H1 (cell line): ENCODE measurements around the gene LEKR1. TPM values are rescaled to one million over a fixed set of nuclear protein-coding genes. Genes with fewer than 3 reads are reported as not detected.

Experiments used
- CTCF ChIA-PET: fragments of 300-600 bp; sonication (Branson Sonifier 250); formaldehyde crosslinking; loops from one replicate; lab custom pipeline; 2021; ENCODE audit not compliant: partially characterized antibody; lab: Charles Lee
- POLR2A ChIA-PET: fragments of 300-600 bp; sonication (Branson Sonifier 250); formaldehyde crosslinking; loops from one replicate; lab custom pipeline; 2021; ENCODE audit warnings: inconsistent platforms; ENCODE audit not compliant: partially characterized antibody; lab: Charles Lee
- DNase-seq, 2 experiments: peaks; one replicate each; pipeline versions ENCODE4 v3.0.0 to v3.0.0-alpha.2; 2010 to 2022; ENCODE audit warnings: low spot score in 2 of 2, low read depth in 1 of 2, mixed read lengths in 1 of 2
- FAIRE-seq: peaks from 2 replicates; lab custom pipeline; 2011; peaks lifted over from hg19 to GRCh38; lab: Jason Lieb, UNC
- H2AFZ ChIP-seq: 2 replicates; pipeline ENCODE4 v1.8.1; 2012; ENCODE audit warnings: low read length, inconsistent platforms
- H2AK5ac ChIP-seq: 2 replicates; pipeline ENCODE4 v1.6.1; 2013; ENCODE audit warnings: low read depth, low read length
- H2BK120ac ChIP-seq: replicated peaks from 2 replicates; pipeline ENCODE3; 2013; ENCODE audit warnings: low read depth, low read length, inconsistent platforms
- H2BK12ac ChIP-seq: 2 replicates; pipeline ENCODE4 v1.6.1; 2013; ENCODE audit warnings: low read depth, low read length
- H2BK15ac ChIP-seq: 2 replicates; pipeline ENCODE4 v1.6.1; 2013; ENCODE audit warnings: low read length
- H2BK20ac ChIP-seq: 2 replicates; pipeline ENCODE4 v1.6.1; 2013; ENCODE audit warnings: low read length
- H2BK5ac ChIP-seq: 2 replicates; pipeline ENCODE4 v1.6.1; 2013; ENCODE audit warnings: low read depth, low read length
- H3K14ac ChIP-seq: 2 replicates; pipeline ENCODE4 v1.6.1; 2013; ENCODE audit warnings: inconsistent platforms; ENCODE audit not compliant: insufficient read length
- H3K18ac ChIP-seq: 2 replicates; pipeline ENCODE4 v1.6.1; 2013; ENCODE audit warnings: low read length; ENCODE audit errors: extremely low read depth
- H3K23ac ChIP-seq: 2 replicates; pipeline ENCODE4 v1.6.1; 2013; ENCODE audit warnings: inconsistent platforms; ENCODE audit not compliant: insufficient read length
- H3K23me2 ChIP-seq: 2 replicates; pipeline ENCODE4 v1.6.1; 2013; ENCODE audit warnings: low read depth, low read length
- H3K27ac ChIP-seq: 2 replicates; pipeline ENCODE4 v1.6.1; 2011; ENCODE audit warnings: low read depth, low read length, inconsistent platforms
- H3K27me3 ChIP-seq, 4 experiments: replicated peaks in 1 of 4; 1 replicate in 1 of 4; 2 replicates in 3 of 4; pipeline versions ENCODE4 v1.6.1 to v1.8.1; 2011 to 2013; ENCODE audit warnings: low read length in 3 of 4, mild to moderate bottlenecking in 3 of 4, inconsistent platforms in 2 of 4, mixed read lengths in 2 of 4, moderate library complexity in 1 of 4; ENCODE audit not compliant: control insufficient read depth in 3 of 4, insufficient read depth in 3 of 4; ENCODE audit errors: extremely low read depth in 1 of 4
- H3K36me3 ChIP-seq, 4 experiments: 2 replicates each; pipeline versions ENCODE4 v1.6.1 to v1.8.1; 2011 to 2013; ENCODE audit warnings: mild to moderate bottlenecking in 4 of 4, low read length in 3 of 4, moderate library complexity in 2 of 4, control low read depth in 1 of 4, inconsistent platforms in 1 of 4; ENCODE audit not compliant: insufficient read depth in 4 of 4, control insufficient read depth in 2 of 4
- H3K4ac ChIP-seq: replicated peaks from 2 replicates; pipeline ENCODE3; 2013; ENCODE audit warnings: low read length, low read depth, mixed read lengths, inconsistent platforms; ENCODE audit not compliant: insufficient read length
- H3K4me1 ChIP-seq, 4 experiments: replicated peaks in 1 of 4; 1 replicate in 1 of 4; 2 replicates in 3 of 4; pipeline versions ENCODE4 v1.6.1 to v1.8.1; 2011 to 2013; ENCODE audit warnings: low read length in 3 of 4, inconsistent platforms in 2 of 4, mixed read lengths in 1 of 4; ENCODE audit not compliant: insufficient read depth in 4 of 4, control insufficient read depth in 3 of 4
- H3K4me2 ChIP-seq, 2 experiments: 2 replicates each; pipeline versions ENCODE4 v1.6.1 to v1.8.1; 2011 to 2013; ENCODE audit warnings: low read depth in 2 of 2, low read length in 2 of 2, control low read depth in 1 of 2, inconsistent platforms in 1 of 2, mild to moderate bottlenecking in 1 of 2; ENCODE audit not compliant: insufficient read depth in 1 of 2
- H3K4me3 ChIP-seq, 4 experiments: fragments of 200-600, 300-600 bp in 1 of 4; sonication (generic), shearing (Covaris generic), sonication (Bioruptor Twin) in 1 of 4; 2 replicates each; pipeline versions ENCODE4 v1.5.1 to v1.8.1; 2011 to 2016; ENCODE audit warnings: low read length in 4 of 4, low read depth in 3 of 4, control low read depth in 2 of 4, inconsistent platforms in 2 of 4, mild to moderate bottlenecking in 2 of 4, mixed read lengths in 1 of 4, moderate library complexity in 1 of 4; ENCODE audit not compliant: insufficient read depth in 2 of 4; ENCODE audit errors: extremely low read depth in 1 of 4
- H3K56ac ChIP-seq: replicated peaks from 2 replicates; pipeline ENCODE3; 2013; ENCODE audit warnings: low read depth, mild to moderate bottlenecking, mixed read lengths, low read length, inconsistent platforms; ENCODE audit not compliant: insufficient read length
- H3K79me1 ChIP-seq: 2 replicates; pipeline ENCODE4 v1.6.1; 2013; ENCODE audit warnings: low read depth, low read length, control low read depth
- H3K79me2 ChIP-seq, 2 experiments: 2 replicates each; pipeline versions ENCODE4 v1.6.1 to v1.8.1; 2012 to 2013; ENCODE audit warnings: low read length in 2 of 2, mild to moderate bottlenecking in 2 of 2, inconsistent platforms in 1 of 2; ENCODE audit not compliant: insufficient read depth in 2 of 2, control insufficient read depth in 1 of 2
- H3K9ac ChIP-seq, 4 experiments: replicated peaks in 1 of 4; 1 replicate in 1 of 4; 2 replicates in 3 of 4; pipeline versions ENCODE4 v1.6.1 to v1.8.1; 2011 to 2013; ENCODE audit warnings: low read depth in 3 of 4, low read length in 3 of 4, control low read depth in 2 of 4, mild to moderate bottlenecking in 2 of 4, moderate library complexity in 2 of 4, inconsistent platforms in 1 of 4; ENCODE audit errors: extremely low read depth in 1 of 4
- H3K9me3 ChIP-seq, 2 experiments: 2 replicates each; pipeline versions ENCODE4 v1.6.1 to v1.8.1; 2012 to 2013; ENCODE audit warnings: mild to moderate bottlenecking in 2 of 2, moderate library complexity in 2 of 2, control low read depth in 1 of 2, inconsistent platforms in 1 of 2, low read depth in 1 of 2, low read length in 1 of 2, mixed read lengths in 1 of 2; ENCODE audit not compliant: insufficient read depth in 2 of 2
- H4K20me1 ChIP-seq, 2 experiments: replicated peaks in 1 of 2; 2 replicates each; pipeline versions ENCODE3 to v1.8.1; 2011 to 2013; ENCODE audit warnings: inconsistent platforms in 2 of 2, low read length in 2 of 2, mild to moderate bottlenecking in 1 of 2; ENCODE audit not compliant: insufficient read depth in 2 of 2, control insufficient read depth in 1 of 2
- H4K5ac ChIP-seq: 2 replicates; pipeline ENCODE4 v1.6.1; 2013; ENCODE audit warnings: low read length, low read depth, mixed read lengths, inconsistent platforms; ENCODE audit not compliant: insufficient read length
- H4K8ac ChIP-seq: 2 replicates; pipeline ENCODE4 v1.8.0; 2013; ENCODE audit warnings: mild to moderate bottlenecking, moderate library complexity, low read length, inconsistent platforms; ENCODE audit not compliant: insufficient read depth; ENCODE audit errors: extremely low read depth
- H4K91ac ChIP-seq: replicated peaks from 2 replicates; pipeline ENCODE3; 2013; ENCODE audit warnings: low read length, mixed read lengths, inconsistent platforms; ENCODE audit not compliant: insufficient read length
- ASH2L ChIP-seq: fragments of 200-600, 300-600 bp; sonication (generic); IDR thresholded peaks from one replicate; pipeline ENCODE4 v1.7.1; 2017; ENCODE audit warnings: low read length
- ATF2 ChIP-seq: IDR thresholded peaks from 2 replicates; pipeline ENCODE4 v1.6.1; 2012; ENCODE audit warnings: low read length, inconsistent platforms
- EP300 ChIP-seq, 2 experiments: IDR thresholded peaks; 1 replicate in 1 of 2; 2 replicates in 1 of 2; pipeline ENCODE4 v1.6.1; 2011 to 2012; ENCODE audit warnings: low read depth in 2 of 2, low read length in 2 of 2, mild to moderate bottlenecking in 2 of 2, borderline replicate concordance in 1 of 2, inconsistent platforms in 1 of 2, moderate library complexity in 1 of 2
- EZH2 ChIP-seq: fragments of 200-600 bp; sonication (generic); IDR thresholded peaks from 2 replicates; pipeline ENCODE4 v1.7.1; 2012; ENCODE audit warnings: low read depth, mild to moderate bottlenecking, moderate library complexity, low read length, inconsistent platforms; ENCODE audit not compliant: severe bottlenecking
- HDAC2 ChIP-seq, 2 experiments: fragments of 300-600 bp in 1 of 2; sonication (generic) in 1 of 2; IDR thresholded peaks; 2 replicates each; pipeline ENCODE4 v1.6.1; 2011 to 2012; ENCODE audit warnings: low read depth in 2 of 2, low read length in 2 of 2, mild to moderate bottlenecking in 2 of 2, moderate library complexity in 2 of 2, borderline replicate concordance in 1 of 2, inconsistent platforms in 1 of 2
- RAD21 ChIP-seq, 2 experiments: IDR thresholded peaks in 1 of 2; conservative IDR thresholded peaks in 1 of 2; 2 replicates each; pipeline ENCODE4 v1.6.1; 2011; ENCODE audit warnings: low read depth in 2 of 2, low read length in 2 of 2, improper control_type of control experiment in 1 of 2, inconsistent platforms in 1 of 2, mild to moderate bottlenecking in 1 of 2, moderate library complexity in 1 of 2
- RXRA ChIP-seq: IDR thresholded peaks from 2 replicates; pipeline ENCODE4 v1.6.1; 2011; ENCODE audit warnings: low read depth, mild to moderate bottlenecking, low read length, moderate library complexity; ENCODE audit not compliant: insufficient read depth
- TAF7 ChIP-seq: optimal IDR thresholded peaks from 2 replicates; pipeline ENCODE3; 2011; ENCODE audit warnings: low read depth, mild to moderate bottlenecking, inconsistent platforms, low read length, moderate library complexity, borderline replicate concordance
- TCF12 ChIP-seq: IDR thresholded peaks from 2 replicates; pipeline ENCODE4 v1.6.1; 2011; ENCODE audit warnings: low read depth, mild to moderate bottlenecking, low read length
- USF2 ChIP-seq: IDR thresholded peaks from 2 replicates; pipeline ENCODE4 v1.6.1; 2011; ENCODE audit warnings: low read length, improper control_type of control experiment
- WGBS, 2 experiments: shearing (Covaris generic) in 1 of 2; methylation state at CpG; one replicate each; pipeline versions ENCODE4 v1.1.6 to v1.1.7; 2013 to 2015; ENCODE audit warnings: low lambda C conversion rate in 2 of 2, mixed read lengths in 2 of 2, inconsistent platforms in 1 of 2, low coverage in 1 of 2, missing lambda C conversion rate in 1 of 2; ENCODE audit not compliant: insufficient replicate concordance in 2 of 2, insufficient coverage in 1 of 2, insufficient read length in 1 of 2; ENCODE audit errors: extremely low coverage in 1 of 2, missing lambda C conversion rate in 1 of 2; 5-methylcytosine and 5-hydroxymethylcytosine counted together
- polyA plus RNA-seq, 7 experiments: library from polyadenylated mRNA; depleted of rRNA in 3 of 7; stranded (reverse) in 5 of 7; unstranded in 2 of 7; fragments of >200 nt in 5 of 7; fragments of 200-250 nt in 2 of 7; gene quantifications; 1 replicate in 5 of 7; 2 replicates in 1 of 7; 4 replicates in 1 of 7; pipeline versions ENCODE4 v1.2.1 to v1.2.3, GENCODE V29; 2011 to 2013; ENCODE audit warnings: missing spikeins in 2 of 7, mixed read lengths in 2 of 7
- total RNA-seq: library from RNA; stranded (reverse); fragmentation: NEBNext Ultra II Directional; extraction: Animal tissue kit (Norgen Biotek cat#: 25700); gene quantifications from 2 replicates; pipeline ENCODE4 v1.2.1, GENCODE V29; 2021

LEKR1 gene
- total and polyA plus RNA-seq, 2 of the 8 experiments (the other 6 are each of a cell fraction or from before 2014, with no cell fraction given) = 0.08 TPM; not detected in 1

- no peak for DNase-seq
- H3K9ac ChIP-seq = no peak overlapping the region
- H3K27me3 ChIP-seq = no peaks in the 10 kb centered on the region
- H3K4me3 ChIP-seq = no peak overlapping the region
- no peaks in the 10 kb centered on the region for H3K23me2 ChIP-seq
- H2BK20ac ChIP-seq = no peak overlapping the region
- FAIRE-seq = no peak
- H3K56ac ChIP-seq = no peak overlapping the region
- ChIA-PET POLR2A (no interaction called here), CTCF (no interaction called here)
- no peak overlapping the region for H3K27ac ChIP-seq
- H2AK5ac ChIP-seq = no peak overlapping the region
- H2BK15ac ChIP-seq = no peak overlapping the region
- no peaks in the 10 kb centered on the region; a peak in 1 of 4 replicates for H3K9me3 ChIP-seq
- no peak overlapping the region for H2BK5ac ChIP-seq
- H2BK12ac ChIP-seq = no peak overlapping the region
- no peak overlapping the region for H3K4ac ChIP-seq
- no peak overlapping the region for H3K18ac ChIP-seq
- H3K4me1 ChIP-seq = peaks cover 0 to 7% (median 2%) of the 10 kb centered on the region in 4 experiments; a peak in 3 of 7 replicates
- no peaks in the 10 kb centered on the region for H3K36me3 ChIP-seq
- no peak overlapping the region for H3K23ac ChIP-seq
- no peak overlapping the region for H2AFZ ChIP-seq
- H3K79me1 ChIP-seq = no peaks in the 10 kb centered on the region
- 91% methylated on average over 5 of the region's 5 CpGs; no CpG with 5 or more reads in 1 of the 2 experiments for WGBS, 2 experiments
- H3K4me2 ChIP-seq = no peak overlapping the region
- H2BK120ac ChIP-seq = no peak overlapping the region
- no peak overlapping the region for H3K14ac ChIP-seq
- H4K5ac ChIP-seq = no peak overlapping the region
- no peak overlapping the region for H4K91ac ChIP-seq
- H3K79me2 ChIP-seq = no peaks in the 10 kb centered on the region
- H4K8ac ChIP-seq = no peak overlapping the region
- no peaks in the 10 kb centered on the region for H4K20me1 ChIP-seq
- TF ChIP-seq RXRA = no peak
- no peak for TF ChIP-seq HDAC2 (IDR thresholded peaks at IDR 0.05; ENCODE audit: borderline replicate concordance in 1 of 2, low read depth in 2 of 2, low read length in 2 of 2)
- no peak for TF ChIP-seq EP300 (IDR thresholded peaks at IDR 0.05; ENCODE audit: borderline replicate concordance in 1 of 2, low read depth in 2 of 2, low read length in 2 of 2)
- TF ChIP-seq EZH2 = no peak
- TF ChIP-seq ASH2L = no peak
- TF ChIP-seq USF2 = no peak
- no peak for TF ChIP-seq TCF12
- TF ChIP-seq ATF2 = no peak
- no peak for TF ChIP-seq TAF7
- no peak for TF ChIP-seq RAD21 (IDR thresholded peaks at IDR 0.05 in 1 of 2, conservative IDR thresholded peaks at IDR 0.05 in 1 of 2; ENCODE audit: low read depth in 2 of 2, low read length in 2 of 2)
These were observed 89.2 kb downstream of the LEKR1 start for GRCh38 chr3:156915372-156915771.
